Fibroblast of peridontal ligament (primary cell): ENCODE measurements around the gene SYCE3.

Experiments
- DNase-seq: peaks from one replicate; pipeline ENCODE4 v3.0.0-alpha.2; 2010; ENCODE audit errors: extremely low read depth

SYCE3 gene

DNA sequence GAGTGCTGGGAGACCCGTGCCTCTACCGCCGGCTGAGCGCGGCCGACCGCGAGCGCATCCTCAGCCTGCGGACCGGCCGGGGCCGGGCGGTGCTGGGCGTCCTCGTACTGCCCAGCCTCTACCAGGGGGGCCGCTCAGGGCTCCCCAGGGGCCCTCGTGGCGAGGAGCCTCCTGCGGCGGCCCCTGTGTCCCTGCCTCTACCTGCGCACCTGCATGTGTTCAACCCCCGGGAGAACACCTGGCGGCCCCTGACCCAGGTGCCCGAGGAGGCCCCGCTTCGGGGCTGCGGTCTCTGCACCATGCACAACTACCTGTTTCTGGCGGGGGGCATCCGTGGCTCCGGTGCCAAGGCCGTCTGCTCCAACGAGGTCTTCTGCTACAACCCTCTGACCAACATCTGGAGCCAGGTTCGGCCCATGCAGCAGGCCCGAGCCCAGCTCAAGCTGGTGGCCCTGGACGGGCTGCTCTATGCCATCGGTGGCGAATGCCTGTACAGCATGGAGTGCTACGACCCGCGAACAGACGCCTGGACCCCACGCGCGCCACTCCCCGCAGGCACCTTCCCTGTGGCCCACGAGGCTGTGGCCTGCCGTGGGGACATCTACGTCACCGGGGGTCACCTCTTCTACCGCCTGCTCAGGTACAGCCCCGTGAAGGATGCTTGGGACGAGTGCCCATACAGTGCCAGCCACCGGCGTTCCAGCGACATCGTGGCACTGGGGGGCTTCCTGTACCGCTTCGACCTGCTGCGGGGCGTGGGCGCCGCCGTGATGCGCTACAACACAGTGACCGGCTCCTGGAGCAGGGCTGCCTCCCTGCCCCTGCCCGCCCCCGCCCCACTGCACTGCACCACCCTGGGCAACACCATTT is 13.6 kb downstream of the SYCE3 start:
- DNase-seq, result no peak

DNA sequence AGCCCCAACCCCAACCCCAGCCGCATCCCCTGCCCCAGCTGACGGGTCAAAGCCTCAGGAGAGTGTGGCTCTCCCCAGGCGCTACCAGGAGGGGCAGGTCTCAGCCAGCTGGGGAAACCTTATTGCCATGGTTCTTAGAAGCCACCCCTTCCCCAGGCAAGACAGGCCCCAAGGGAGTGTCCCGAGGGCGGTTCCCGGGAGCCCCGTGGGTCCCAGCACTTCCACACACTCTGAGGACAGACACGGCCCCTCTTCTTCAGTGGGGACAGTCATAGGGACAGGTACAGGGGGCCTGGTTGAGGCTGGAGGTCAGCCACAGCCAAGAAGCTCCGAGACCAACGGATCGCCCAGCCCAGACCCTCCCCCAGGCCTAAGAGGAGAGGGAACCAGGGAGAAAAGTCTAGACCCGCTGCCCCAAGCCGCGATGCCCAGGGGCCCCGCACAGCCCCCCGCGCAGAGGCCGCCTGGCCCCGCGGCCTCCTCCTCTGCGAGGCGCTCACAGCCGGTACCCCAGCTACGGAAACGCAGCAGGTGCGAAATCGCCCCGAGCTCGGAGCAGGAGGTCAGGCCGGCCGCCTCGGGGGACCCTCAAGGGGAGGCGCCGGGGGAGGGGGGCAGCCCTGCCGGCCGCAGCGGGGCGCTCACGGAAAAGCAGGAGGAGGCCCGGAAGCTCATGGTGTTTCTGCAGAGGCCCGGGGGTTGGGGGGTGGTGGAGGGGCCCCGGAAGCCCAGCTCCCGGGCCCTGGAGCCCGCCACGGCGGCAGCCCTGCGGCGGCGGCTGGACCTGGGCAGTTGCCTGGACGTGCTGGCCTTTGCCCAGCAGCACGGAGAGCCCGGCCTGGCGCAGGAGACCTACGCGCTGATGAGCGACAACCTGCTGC is 14.4 kb downstream of the SYCE3 start:
- no peak for DNase-seq

DNA sequence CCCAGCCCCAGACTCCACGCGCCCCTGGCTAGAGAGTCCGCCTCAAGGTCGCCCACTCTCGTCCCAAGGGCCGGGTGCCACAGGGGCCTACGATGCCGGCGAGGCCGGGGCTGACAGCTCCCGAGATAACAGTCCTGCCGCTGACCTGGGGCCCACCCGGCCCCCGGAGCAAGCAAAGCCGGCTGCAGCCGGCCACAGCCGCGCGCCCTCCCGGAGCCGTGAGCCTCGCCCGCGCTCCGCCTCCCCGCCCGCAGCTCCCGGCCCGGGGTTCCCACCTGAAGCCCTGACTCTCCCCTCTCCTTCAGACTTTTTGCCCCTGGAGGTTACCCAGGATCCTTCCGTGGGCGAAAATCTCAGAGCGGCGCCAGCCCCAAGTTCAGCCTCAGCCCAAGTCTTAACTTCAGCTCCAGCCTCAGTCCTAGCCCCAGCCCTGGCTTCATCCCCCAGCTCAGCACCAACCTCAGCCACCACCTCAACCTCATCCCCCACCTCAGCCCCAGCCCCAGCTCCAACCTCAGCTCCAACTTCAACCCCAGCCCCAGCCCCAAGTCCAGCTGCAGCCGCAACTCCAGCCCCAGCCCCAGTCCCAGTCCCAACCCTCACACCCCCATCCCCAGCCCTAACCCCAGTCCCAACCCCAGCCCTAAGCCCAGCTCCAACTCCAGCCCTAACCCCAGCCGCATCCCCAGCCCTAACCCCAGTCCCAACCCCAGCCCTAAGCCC is 15.3 kb downstream of the SYCE3 start:
- no peak for DNase-seq

DNA sequence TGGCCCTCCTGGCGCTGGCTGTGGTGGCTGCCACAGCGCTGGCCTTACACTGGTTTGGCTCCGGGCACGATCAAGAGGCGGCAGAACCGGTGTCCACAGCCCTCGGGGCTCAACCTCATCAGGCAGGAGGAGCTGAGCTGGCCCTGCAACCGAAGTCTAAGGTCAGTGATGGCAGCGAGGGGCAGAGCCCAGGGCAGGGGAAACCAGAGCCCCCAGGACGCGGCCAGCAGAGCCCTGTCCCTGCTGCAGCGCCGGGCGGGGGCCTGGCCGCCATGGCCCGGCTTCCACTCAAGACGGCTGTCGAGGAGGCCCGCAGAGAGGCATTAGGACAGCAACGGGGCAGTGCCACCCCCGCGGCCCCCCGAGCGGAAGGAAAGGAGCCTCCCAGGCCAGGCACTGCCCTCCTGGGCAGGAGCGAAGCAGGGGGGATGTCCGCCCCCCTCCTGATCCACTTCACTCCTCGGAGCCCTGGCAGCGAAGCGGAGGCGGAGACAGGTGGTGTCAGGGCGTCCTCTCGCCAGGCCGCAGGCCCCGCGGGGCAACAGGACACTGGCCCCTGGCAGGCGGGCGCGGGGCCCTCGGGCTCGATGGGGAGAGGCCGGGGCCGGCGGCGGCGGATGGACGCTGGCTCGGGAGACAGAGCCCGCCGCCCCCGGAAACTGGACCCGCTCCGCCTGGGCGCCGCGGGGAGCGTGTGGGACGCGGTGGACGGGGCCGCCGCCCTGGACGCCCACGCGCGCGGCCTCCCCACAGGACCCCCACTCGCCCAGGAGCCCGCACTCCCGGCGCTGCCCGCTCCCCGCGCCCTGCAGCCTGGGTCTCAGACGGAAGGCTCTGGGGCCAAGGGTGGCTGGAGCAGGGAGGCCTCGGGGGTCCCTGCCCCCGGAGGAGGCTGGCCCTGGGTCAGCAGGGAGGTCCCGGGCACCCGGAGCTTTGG is 16.1 kb downstream of the SYCE3 start:
- DNase-seq, result no peak

DNA sequence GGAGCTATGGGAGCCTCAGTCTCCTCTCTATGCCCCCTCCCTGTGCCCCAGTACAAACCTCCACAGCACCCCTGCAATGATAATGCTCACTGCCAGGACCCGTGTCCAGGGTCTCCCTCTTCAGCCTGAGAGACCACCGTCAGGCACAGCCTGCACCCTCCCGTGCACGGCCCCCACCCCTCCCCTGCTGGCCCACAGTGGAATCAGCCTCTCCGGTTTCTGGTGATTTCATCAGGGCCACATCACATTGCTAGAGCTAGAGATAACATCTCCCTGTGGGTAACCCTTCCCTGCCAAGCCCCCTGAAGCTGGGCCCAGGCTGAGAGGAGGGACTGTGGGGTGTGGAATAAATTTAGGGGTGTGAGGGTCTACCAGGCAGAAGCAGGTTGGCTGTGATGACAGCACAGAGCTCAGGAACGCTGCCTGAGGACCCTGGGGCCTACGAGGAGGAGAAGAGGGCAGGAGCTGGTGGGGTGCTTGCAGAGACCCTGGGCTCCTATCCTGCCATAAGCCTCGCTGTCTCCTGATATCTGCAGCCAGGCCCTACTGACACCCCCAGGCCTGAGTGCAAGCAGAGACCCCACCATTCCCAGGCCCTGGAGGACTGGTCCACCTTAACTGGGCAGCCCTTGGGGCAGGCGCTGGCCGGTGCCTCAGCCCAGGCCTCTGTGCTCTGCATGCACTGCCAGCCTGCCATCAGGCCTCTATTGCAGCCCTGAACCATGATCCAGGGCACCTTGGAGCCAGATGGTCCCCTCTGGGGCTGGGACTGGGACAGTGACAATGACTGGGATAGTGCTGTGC is 17.0 kb downstream of the SYCE3 start, which contains the start of gene KLHDC7B:
TSS of gene KLHDC7B (plus strand) at position 378 of the 804 bp plus-strand sequence. CDS start at position 723, 345 bp downstream.
- DNase-seq, result peak; percentile 46

DNA sequence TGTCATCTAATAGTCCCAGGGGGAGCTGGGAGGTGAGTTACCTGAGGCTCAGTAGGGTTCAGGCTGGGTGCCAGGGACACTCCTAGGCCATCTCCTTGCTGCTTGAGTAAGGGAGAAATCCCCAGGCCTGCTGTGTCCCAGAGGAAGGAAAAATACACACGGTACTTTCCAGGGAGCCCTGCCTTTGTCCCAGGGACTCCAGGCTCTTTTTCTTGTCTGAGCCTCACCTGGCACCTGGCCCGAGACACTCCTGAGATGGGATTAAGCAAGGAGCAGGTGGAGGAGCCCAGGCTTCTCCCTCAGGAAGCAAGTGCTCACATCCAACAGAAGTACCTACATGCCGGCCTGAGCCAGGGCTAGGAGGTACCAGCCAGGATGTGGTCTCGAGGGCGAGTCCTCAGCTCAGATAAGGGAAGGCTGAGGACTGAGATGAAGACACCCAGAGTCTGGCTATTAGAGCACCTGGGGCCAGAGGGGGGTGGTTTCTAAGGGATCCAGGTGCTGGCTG is 17.9 kb downstream of the SYCE3 start:
- no peak for DNase-seq

DNA sequence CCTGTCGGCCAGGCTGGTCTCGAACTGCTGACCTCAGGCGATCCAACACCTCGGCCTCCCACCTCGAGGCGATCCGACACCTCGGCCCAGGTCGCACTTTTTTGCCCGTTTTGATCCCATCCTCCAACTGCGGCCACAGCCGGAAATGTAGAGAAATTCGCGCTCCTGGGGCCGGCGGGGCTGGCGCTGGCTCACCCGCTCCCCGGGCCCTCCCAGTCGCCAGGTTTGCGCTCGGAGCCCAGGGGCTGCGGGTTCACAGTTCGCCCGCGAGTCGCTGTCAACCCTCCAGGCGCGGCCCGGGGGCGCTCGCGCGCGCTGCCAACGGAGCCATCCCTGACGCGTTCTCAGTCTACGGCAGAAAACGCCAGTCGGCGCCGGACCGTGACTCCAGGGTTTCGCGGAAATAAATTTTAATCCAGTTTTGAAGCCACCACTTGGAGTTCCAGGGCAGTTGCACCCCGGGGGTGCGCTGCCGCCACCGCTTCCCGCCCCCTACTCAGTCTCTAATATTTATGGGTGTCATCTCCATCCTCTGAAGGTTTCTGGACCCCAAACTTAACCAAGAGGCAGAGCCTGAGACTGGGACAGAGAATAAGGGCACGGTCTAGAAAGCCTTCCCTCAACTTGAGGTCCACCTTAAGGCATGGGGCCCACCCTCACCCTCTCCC is 18.5 kb downstream of the SYCE3 start:
- peak; percentile 52 for DNase-seq

DNA sequence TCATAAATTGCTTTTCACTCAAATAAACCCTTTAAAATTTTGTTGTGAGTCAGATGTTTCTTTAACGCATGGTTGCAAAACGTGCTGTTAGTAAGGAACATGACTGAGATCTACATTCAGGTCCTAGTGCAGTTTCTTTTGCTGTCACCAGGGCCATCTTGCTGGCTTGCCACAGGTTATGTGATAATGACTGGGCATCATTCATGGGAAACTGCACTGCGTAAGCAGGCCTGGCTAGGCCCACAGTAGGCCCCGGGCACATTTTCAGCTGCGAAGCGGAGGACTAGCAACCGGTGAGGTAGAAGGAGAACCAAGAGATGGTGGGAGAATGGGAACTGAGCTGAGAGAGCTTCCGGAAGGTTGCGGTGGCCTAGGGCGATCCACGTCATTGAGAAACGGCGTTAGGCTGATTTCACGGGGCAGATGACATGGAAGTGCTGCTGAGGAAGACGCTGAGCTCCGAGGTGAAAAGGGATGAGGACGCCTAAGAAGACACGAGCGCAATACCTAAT is 20.2 kb downstream of the SYCE3 start:
- DNase-seq, result peak; percentile 39

DNA sequence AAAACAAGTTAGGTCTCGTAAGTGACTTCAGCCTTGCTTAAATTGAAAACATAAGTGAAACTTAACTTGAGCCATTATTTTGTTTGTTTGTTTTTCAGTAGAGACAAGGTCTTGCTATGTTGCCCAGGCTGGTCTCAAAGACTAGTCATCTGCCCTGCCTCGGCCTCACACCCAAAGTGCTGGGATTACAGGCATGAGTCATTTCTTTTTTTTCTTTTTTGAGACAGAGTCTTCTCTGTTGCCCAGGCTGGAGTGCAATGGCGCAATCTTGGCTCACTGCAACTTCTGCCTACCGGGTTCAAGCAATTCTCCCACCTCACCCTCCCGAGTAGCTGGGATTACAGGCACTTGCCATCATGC is 21.1 kb downstream of the SYCE3 start:
- peak; percentile 95 for DNase-seq

DNA sequence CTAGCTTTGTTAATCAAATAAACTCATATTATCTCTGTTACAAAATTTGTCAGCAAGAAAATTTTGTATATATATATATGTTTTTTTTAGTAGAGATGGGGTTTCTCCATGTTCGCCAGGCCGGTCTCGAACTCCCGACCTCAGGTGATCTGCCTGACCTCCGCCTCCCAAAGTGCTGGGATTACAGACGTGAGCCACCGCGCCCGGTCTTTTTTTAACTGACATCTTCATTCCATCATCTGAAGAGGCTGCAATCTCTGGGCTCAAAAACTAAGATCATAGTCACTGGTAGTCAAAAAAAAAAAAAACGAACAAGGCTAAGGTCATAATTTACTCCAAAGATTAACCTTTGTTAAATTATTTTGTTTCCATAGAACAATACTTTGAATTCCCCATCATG is 22.3 kb downstream of the SYCE3 start:
- DNase-seq, result no peak

DNA sequence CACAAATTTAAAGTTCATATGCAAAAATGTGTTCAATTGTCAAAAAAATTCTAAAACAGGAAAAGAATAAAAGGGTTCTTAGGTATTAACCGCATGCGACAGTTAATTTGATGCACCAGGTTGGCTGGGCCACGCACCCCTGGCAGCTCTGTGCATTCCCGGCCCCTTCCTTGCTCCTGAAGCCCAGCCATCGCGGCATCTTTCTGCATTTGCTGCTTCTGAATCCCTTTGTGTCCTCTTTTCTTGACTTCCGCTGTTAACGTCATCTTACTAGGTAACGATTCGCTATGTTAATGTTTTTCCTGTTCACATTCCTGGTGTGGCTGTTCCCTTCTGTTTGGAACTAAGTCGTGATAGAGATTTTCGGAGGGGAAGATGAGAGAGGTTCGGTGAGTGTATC is 25.0 kb downstream of the SYCE3 start:
- DNase-seq, result no peak

DNA sequence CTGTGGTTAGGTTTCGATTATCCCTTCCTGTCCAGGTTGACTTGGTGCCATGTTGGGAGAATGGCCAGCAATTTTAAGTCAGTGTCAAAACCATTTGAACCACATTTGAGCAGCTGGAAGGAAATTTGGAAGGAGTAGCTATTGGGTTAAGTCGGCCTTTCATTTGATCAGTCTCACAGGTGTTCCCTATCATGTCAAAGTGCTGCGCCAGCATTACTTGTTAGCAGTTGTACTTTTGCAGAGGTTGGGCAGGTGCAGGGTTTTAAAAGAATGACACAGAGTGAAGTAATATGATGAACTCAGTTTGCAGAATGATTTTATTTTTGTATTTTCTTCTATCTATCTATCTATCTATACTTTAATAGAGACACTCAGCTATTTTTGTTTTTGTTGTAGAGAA is 26.5 kb downstream of the SYCE3 start:
- no peak for DNase-seq

DNA sequence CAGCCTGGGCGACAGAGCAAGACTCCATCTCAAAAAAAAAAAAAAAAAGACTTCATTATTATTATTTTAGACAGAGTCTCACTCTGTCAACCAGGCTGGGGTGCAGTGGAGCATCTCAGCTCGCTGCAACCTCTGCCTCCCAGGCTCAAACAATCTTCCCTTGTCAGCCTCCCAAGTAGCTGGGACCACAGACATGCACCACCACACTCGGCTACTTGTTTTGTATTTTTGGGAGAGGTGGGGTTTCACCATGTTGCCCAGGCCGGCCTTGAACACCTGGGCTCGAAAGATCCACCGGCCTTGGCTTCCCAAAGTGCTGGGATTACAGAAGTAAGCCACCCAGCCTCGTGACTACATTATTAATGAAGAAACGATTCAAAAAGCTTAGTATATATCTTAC is 27.6 kb downstream of the SYCE3 start:
- DNase-seq, result no peak

DNA sequence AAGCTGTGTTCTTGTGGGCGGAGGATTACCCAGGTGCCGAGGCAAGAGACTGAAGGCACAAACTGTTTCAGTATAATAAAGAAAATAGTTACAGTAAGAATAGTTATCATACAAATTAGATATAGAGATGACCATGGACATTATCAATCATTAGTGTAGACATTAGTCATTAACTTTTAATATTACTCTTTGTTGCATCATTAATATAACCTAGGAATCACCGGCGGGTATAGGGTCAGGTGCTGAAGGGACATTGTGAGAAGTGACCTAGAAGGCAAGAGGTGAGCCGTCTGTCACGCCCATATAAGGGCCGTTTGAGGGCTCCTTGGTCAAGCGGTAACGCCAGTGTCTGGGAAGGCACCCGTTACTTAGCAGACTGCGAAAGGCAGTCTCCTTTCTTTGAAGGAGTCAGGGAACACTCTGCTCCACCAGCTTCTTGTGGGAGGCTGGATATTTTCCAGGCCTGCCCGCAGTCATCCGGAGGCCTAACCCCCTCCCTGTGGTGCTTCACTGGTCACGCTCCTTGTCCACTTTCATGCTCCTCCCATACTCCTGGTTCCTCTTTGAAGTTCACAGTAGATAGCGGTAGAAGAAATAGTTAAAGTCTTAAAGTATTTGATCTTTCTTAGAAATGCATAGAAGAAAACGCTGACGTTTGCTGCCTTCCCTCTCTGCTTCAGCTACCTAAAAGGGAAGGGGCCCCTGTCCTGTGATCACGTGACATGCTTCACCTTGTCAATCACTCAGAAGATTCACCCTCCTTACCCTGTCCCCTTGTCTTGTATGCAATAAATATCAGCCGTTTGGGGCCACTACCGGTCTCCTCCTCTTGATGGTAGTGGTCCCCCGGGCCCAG is 28.6 kb downstream of the SYCE3 start:
- DNase-seq, result peak; percentile 29

DNA sequence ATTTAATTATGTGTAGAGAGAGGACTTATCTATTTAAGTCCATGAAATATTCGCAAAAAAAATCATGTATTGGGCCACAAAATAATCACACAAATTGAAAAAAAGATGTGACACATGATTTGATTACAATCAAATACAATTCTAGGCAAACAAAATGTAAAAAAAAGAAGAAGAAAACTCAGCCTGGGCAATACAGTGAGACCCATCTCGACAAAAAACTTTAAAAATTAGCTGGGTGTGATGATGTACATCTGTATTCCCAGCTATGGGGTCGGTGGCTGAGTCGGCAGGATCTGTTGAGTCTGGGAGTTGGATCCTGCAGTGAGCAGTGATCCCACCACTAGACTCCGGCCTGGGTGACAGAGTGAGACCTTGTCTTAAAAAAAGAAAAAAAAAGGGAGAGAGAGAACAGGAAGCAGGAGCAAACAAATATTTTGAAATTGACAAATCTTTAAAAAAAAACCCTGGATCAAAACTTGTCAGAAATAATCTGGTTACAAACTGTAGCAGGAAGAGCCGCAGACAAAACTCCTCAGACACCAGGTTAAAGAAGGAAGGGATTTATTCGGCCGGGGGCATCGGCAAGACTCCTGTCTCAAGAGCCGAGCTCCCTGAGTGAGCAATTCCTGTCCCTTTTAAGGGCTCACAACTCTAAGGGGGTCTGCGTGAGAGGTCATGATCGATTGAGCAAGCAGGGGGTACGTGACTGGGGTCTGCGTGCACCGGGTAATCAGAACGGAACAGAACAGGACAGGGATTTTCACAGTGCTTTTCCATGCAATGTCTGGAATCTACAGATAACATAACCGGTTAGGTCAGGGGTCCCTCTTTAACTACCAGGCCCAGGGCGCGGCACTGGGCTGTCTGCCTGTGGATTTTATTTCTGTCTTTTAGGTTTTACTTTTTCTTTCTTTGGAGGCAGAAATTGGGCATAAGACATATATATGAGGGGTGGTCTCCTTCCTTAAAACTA is 29.6 kb downstream of the SYCE3 start:
- DNase-seq, result no peak

DNA sequence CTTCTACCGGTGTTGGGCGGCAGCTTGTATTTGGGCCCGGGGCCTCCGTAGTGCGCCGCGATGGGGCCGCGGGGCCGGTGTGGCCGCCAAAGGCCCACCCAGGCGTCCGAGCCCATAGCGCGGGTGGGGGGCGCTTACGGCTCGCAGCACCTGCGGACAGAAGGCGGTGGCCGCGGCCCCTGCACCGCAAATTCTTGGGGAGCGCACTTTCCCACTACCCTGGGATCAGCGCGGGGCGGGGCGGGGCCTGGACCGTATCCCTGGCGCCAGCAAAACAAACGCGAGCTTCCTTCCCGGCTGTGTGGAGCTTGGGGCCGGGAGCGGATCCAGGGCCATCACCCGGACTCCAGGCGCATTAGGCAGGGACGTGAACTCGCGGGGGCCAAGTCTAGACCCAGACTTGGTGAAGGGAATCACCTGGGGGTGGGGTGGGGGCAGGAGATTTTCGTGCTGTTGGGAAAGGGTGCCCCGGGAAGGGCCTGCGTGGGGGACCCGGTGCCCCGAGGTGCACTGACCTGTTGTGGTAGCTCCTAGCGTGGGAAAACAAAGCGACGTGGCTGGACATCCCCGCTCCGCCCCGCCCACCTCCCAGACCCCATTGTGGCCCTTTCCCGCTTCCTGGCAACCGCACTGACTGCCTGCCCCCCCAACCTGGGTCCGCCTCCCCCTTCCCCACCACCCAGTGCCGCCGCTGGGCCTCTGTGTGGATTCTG is 30.6 kb downstream of the SYCE3 start:
- peak; percentile 59 for DNase-seq
